Activated CD4-positive, alpha-beta T cell treated with anti-CD3 and anti-CD28 coated beads, Interleukin-2, amount 50 U/mL, for 4 hours (primary cell): ENCODE data around the gene OPCML.

Source experiments
- DNase-seq, 2 experiments: peaks; one replicate each; pipeline ENCODE4 v3.0.0-alpha.2; 2020

Gene OPCML

DNA sequence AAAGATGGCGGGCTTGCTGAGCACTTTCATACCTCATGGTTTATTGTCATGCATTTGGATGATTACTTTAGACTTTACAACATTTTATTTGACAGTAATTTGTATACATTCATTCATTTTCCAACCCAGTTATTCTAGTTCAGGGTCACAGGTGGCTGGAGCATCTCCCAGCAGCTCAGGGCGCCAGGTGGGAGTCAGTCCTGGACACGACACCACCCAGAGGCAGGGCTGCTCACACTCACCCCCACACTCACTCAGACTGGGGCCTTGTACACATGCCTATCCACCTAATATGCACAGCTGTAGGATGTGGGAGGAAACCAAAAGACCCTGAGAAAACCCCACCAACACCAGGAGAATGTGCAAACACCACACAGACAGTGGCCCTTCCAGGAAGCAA lies 123.9 kb downstream of the OPCML start:
- DNase-seq, result no peak

- no peak for DNase-seq
These were observed 125.8 kb downstream of the OPCML start for GRCh38 chr11:133406489-133406888.

DNA sequence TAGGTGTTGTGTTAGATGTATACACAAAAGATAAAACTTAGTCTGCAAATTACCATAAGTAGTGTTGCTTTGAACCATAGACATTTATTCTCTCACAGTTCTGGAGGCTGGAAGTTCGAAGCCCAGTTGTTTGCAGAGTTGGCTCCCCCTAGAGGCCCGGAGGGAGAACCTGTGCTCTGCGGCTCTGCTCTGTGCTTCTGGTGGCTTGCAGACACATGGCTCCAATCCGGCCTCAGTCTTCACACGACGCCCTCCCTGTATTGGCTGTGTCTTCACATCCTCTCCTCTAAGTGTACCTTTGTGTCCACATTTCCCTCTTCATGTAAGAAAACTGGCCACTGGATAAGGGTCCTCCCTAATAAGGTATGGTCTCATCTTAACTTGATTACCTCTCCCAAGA lies 128.4 kb downstream of the OPCML start:
- DNase-seq, result no peak

GRCh38 chr11:133402551-133402950 lies 129.8 kb downstream of the OPCML start:
- DNase-seq, result no peak

DNA sequence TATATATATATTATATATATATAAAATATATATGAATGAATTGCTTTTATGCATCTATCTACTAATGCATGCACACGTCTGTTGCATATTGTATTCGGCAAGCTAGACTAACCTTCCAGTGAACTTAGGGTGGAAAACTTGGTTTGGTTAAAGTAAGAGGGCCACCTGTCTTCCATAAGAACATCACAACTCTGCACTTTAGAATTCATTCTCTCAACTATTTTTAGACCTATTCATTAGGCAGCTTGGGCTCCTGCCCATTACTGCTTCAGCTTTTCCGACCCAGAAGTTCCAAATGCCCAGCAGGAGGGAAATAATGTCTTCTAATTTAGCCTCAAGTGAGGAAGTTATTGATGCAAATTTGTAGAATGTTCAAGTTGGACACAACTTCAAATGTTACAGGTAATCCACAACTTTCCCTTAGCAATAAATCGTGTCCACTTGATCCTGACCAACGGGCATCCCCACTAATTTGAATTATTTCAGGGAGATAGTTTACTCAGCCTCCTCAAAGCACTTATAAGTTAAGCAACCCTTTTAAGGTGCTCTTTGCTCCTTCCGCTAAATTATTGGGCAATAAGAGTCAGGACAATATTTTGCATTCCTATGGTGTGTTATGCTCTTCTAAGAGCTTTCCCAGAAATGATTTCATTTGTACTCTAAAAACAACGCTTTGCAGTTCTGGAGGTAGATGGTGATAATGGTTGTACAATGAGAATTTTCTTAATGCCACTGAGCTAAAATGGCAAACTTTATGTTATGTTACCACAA lies 132.3 kb downstream of the OPCML start:
- no peak for DNase-seq

GRCh38 chr11:133399294-133399693 lies 133.0 kb downstream of the OPCML start:
- DNase-seq, result no peak

GRCh38 chr11:133390803-133391202 lies 141.5 kb downstream of the OPCML start:
- no peak for DNase-seq

- DNase-seq, result no peak
These were observed 143.2 kb downstream of the OPCML start for GRCh38 chr11:133388975-133389568.

GRCh38 chr11:133388260-133388659 lies 144.0 kb downstream of the OPCML start:
- DNase-seq, result no peak

- no peak for DNase-seq
These were observed 145.4 kb downstream of the OPCML start for GRCh38 chr11:133386852-133387251.

- DNase-seq, result no peak
These were observed 146.0 kb downstream of the OPCML start for GRCh38 chr11:133386262-133386661.

DNA sequence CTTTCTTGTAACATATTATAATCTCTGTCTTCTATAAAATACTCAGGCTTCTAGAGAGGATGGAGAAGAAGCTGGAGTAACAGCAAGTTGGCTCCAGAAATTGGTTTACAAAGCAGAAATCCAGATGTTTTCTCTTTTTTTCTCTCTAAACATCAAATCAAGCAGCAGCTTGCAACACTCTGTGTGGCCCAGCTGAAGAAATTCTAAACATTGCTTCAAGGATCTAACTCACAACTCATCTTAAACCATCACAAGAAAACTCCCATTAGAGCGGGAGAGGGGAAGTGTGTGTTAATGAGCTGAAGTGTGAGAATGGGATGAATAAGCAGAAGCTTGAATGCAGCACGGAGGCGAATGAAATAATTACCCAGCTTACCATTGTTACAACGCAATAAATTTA lies 146.5 kb downstream of the OPCML start:
- no peak for DNase-seq

GRCh38 chr11:133384731-133385130 lies 147.6 kb downstream of the OPCML start:
- no peak for DNase-seq

DNA sequence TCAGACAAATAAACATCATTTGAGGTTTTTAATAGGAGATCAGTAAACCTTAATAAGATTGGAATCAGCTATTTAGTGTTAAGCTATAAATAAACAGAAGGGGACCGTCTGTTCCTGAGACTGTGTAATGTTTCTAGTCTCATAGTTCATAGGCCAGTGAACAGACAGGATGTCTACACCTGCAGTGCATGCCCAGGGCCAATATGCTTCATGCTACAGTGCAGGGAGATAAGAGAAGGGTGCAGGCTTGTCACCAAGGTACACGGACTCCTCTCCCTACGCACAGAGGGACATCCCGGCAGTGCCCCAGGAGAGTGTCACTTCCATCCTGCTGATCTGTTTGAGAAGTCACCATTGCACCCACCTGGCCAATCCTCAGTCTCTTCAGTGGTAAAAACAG lies 148.6 kb downstream of the OPCML start:
- DNase-seq, result no peak

GRCh38 chr11:133383201-133383600 lies 149.1 kb downstream of the OPCML start:
- DNase-seq, result no peak

DNA sequence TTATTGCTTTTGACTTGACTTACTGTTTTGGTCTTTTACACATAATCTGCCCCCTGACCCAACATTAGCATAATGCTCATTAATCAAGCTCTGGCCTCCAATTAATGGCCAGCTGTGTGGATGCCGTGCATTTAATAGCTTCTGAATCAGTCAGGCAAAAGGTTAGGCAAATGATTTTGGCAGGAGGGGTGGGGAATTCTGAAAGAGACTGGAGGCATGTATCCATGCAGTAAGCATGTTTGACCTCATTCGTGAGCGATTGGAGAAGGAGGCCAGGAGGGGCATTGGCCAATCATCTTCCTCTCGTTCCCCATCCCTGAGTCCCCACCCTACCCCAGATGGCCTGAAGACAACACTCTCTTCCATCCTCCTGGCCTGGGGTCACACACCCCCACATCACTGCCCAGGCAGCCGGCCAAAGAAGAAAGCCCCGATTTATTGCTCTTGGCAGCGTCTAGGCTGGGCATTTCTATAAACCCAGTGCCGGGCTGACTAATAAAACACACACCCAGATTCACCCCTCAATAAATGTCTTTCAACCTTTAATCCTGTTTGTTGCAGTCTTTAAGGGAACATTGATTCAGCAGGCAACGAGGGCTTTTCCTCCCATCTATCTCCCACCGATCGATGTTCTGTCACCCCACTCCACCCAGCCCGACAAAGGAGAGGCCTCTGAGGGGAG lies 150.0 kb downstream of the OPCML start:
- no peak for DNase-seq

DNA sequence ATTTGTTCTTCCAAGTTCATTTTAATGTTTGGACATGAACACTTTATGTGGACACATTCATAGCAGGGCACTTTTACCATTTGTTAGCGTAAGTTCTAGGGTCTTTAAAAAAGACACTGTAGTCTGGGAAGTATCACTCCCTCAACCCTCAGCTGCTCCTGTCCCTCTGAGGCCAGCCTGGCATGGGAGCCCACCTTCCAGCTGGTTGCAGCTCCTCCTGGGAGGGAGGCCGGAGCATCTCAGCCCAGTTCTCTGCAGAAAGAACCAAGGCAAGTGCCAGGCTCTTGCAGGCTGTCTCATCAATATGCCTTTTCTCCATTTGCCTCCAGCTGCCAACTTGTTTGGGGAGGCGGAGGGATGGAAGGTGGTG lies 150.6 kb downstream of the OPCML start:
- DNase-seq, result no peak

GRCh38 chr11:133366147-133366546 lies 166.2 kb downstream of the OPCML start:
- DNase-seq, result no peak

- DNase-seq, result no peak
These were observed 169.4 kb downstream of the OPCML start for GRCh38 chr11:133362916-133363315.

DNA sequence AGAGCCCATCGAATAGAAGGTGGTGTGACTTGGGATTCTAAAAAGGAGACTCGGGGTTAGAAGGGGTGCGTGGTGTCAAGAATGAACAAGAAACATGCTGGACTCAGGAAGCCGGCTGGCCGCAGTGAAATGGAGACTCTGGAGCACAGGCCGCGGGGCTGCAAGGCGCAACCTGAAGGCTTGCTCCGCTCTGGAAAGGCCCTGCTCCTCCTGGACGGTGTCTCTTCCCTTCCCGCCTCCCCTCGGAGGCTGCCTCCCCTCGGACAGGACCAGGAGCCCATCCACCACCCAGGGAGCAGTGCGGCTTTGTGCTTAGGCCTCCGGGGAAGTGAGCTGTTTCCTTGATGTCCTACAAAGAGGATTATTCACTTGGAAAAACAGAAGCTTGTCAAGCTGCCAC lies 170.1 kb downstream of the OPCML start:
- no peak for DNase-seq

- no peak for DNase-seq
These were observed 170.7 kb downstream of the OPCML start for GRCh38 chr11:133361689-133361994.

DNA sequence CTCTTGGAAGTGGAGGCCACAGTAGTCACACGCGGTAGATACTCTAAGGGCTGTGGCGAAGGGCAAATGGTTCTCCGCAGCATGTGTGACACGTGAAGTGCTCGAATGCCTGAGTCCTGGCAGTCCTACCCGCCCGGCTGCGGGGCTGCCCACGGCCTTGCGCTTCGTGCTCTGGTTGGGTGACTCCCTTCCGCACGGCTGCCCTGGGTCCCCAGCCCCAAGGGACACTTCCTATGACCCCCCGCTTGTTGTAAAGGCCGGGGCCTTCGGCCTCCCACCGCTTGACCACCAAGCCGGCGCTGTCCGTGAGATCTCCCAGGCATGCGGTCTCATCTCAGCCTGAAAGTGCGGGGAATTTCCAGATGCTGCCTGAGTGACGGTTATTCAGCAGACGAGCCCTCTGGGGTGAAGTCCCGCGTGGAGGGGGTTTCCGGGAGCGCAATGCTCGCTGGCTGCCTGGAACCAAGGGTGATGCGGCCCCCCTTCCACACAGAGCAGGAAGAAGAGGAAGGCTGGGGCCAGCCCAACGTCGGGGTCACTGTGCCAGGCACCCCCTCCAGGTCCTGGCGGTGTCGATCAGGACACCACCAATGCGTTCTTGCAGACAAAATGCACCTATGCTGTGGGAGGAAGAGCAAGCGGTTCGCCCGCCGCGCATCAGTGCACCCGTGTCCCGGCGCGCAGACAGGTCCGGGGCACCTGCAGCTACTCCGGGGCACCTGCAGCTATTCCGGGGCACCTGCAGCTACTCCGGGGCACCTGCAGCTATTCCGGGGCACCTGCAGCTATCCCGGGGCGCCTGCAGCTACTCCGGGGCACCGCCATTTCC lies 171.2 kb downstream of the OPCML start:
- no peak for DNase-seq

GRCh38 chr11:133355095-133355494 lies 177.2 kb downstream of the OPCML start:
- no peak for DNase-seq

GRCh38 chr11:133354069-133354468 lies 178.2 kb downstream of the OPCML start:
- no peak for DNase-seq
